B cell (primary cell): Measurements from ENCODE around the gene SIRPB2. TPM values are rescaled to one million over a fixed set of nuclear protein-coding genes. Genes with fewer than 3 reads are reported as not detected.
A peak's percentile ranks its signal among the peaks of the same experiment; 100 is the strongest.

Experiments
- ATAC-seq: fragments of 200-7000 bp; cut with Tn5 transposase; one replicate; pipeline ENCODE4 v1.10.0; 2021; ENCODE audit warnings: low read depth, mild to moderate bottlenecking, moderate number of reproducible peaks, moderate library complexity
- CTCF ChIA-PET: fragments of 350-600 bp; sonication (Branson Sonifier 250); formaldehyde crosslinking; loops from one replicate; lab custom pipeline; 2021; ENCODE audit warnings: antibody characterized with exemption, inconsistent platforms; lab: Charles Lee
- POLR2A ChIA-PET: fragments of 350-600 bp; sonication (Branson Sonifier 250); formaldehyde crosslinking; loops from one replicate; lab custom pipeline; 2021; ENCODE audit warnings: antibody characterized with exemption; lab: Charles Lee
- DNase-seq: peaks from one replicate; pipeline ENCODE4 v3.0.0; 2013
- H2AFZ ChIP-seq: 2 replicates; pipeline ENCODE4 v1.6.1; 2012; ENCODE audit warnings: mild to moderate bottlenecking, low read depth, low read length; ENCODE audit not compliant: insufficient read depth, poor library complexity, severe bottlenecking
- H3K27ac ChIP-seq, 2 donors: 1 replicate in 1 of 2; 2 replicates in 1 of 2; pipeline ENCODE4 v1.5.1; 2012 to 2013; ENCODE audit warnings: low read length in 2 of 2, mild to moderate bottlenecking in 2 of 2, moderate library complexity in 1 of 2
- H3K27me3 ChIP-seq, 4 experiments: fragments of 200-600 bp in 1 of 4; sonication (generic) in 1 of 4; replicated peaks in 1 of 4; 1 replicate in 2 of 4; 2 replicates in 2 of 4; pipeline versions ENCODE4 v1.6.1 to v1.7.0; 2013 to 2016; ENCODE audit warnings: low read length in 3 of 4, mild to moderate bottlenecking in 2 of 4, mixed read lengths in 1 of 4, moderate library complexity in 1 of 4; ENCODE audit not compliant: insufficient read depth in 4 of 4, control insufficient read depth in 3 of 4; ENCODE audit errors: control extremely low read depth in 1 of 4
- H3K36me3 ChIP-seq, 2 experiments: replicated peaks in 1 of 2; 1 replicate in 1 of 2; 2 replicates in 1 of 2; pipeline versions ENCODE4 v1.6.1 to v1.7.1; 2013; ENCODE audit warnings: low read length in 1 of 2; ENCODE audit not compliant: insufficient read depth in 2 of 2, control insufficient read depth in 1 of 2; ENCODE audit errors: control extremely low read depth in 1 of 2, extremely low read depth in 1 of 2
- H3K4me1 ChIP-seq, 2 donors: fragments of 200-600 bp in 1 of 2; sonication (generic) in 1 of 2; 1 replicate in 1 of 2; 2 replicates in 1 of 2; pipeline versions ENCODE4 v1.5.1 to v1.6.1; 2013 to 2017; ENCODE audit warnings: low read length in 2 of 2; ENCODE audit not compliant: control insufficient read depth in 2 of 2, insufficient read depth in 2 of 2
- H3K4me2 ChIP-seq: replicated peaks from 2 replicates; pipeline ENCODE3; 2012; ENCODE audit warnings: mild to moderate bottlenecking, low read depth, low read length; ENCODE audit not compliant: poor library complexity, severe bottlenecking
- H3K4me3 ChIP-seq, 5 experiments: fragments of 200-600 bp in 1 of 5; sonication (generic) in 1 of 5; 1 replicate in 3 of 5; 2 replicates in 2 of 5; pipeline versions ENCODE4 v1.5.1 to v1.7.0; 2011 to 2016; ENCODE audit warnings: low read length in 4 of 5, mild to moderate bottlenecking in 4 of 5, low read depth in 2 of 5, control low read depth in 1 of 5, moderate library complexity in 1 of 5; ENCODE audit not compliant: insufficient read depth in 1 of 5; ENCODE audit errors: control extremely low read depth in 1 of 5, extremely low read depth in 1 of 5
- H3K79me2 ChIP-seq: fragments of 200-600 bp; sonication (generic); one replicate; pipeline ENCODE4 v1.6.0; 2016; ENCODE audit warnings: low read length; ENCODE audit not compliant: control insufficient read depth, insufficient read depth
- H3K9ac ChIP-seq: fragments of 200-600 bp; sonication (generic); 2 replicates; pipeline ENCODE4 v1.6.1; 2017; ENCODE audit warnings: mild to moderate bottlenecking, low read length, moderate library complexity
- H3K9me3 ChIP-seq, 3 donors: one replicate each; pipeline versions ENCODE4 v1.6.1 to v1.7.1; 2013; ENCODE audit warnings: low read length in 2 of 3; ENCODE audit not compliant: control insufficient read depth in 2 of 3, insufficient read depth in 1 of 3; ENCODE audit errors: control extremely low read depth in 1 of 3
- H4K20me1 ChIP-seq: 2 replicates; pipeline ENCODE4 v1.6.0; 2012; ENCODE audit warnings: mild to moderate bottlenecking, low read length; ENCODE audit not compliant: insufficient read depth, control insufficient read depth, poor library complexity, severe bottlenecking
- H3K27ac Mint-ChIP-seq: one replicate; pipeline ENCODE4 v1.8.0; 2021; ENCODE audit warnings: mixed read lengths
- H3K27me3 Mint-ChIP-seq: one replicate; pipeline ENCODE4 v1.8.0; 2021; ENCODE audit warnings: mixed read lengths
- H3K4me1 Mint-ChIP-seq: one replicate; pipeline ENCODE4 v1.8.0; 2021; ENCODE audit warnings: mixed read lengths
- H3K4me3 Mint-ChIP-seq: one replicate; pipeline ENCODE4 v1.8.0; 2021; ENCODE audit warnings: mixed read lengths
- H3K9me3 Mint-ChIP-seq: one replicate; pipeline ENCODE4 v1.8.0; 2022; ENCODE audit warnings: mixed read lengths; ENCODE audit not compliant: insufficient read depth
- EZH2 ChIP-seq: IDR thresholded peaks from 2 replicates; pipeline ENCODE4 v1.6.1; 2012; ENCODE audit warnings: borderline replicate concordance, low read depth, mild to moderate bottlenecking, moderate library complexity, low read length; ENCODE audit not compliant: insufficient read depth, poor library complexity, severe bottlenecking
- WGBS: methylation state at CpG from one replicate; pipeline ENCODE4 v1.1.5; 2013; ENCODE audit warnings: missing lambda C conversion rate; ENCODE audit not compliant: insufficient coverage; 5-methylcytosine and 5-hydroxymethylcytosine counted together
- intact Hi-C: fragments of 100-400 bp; cut with micrococcal nuclease; formaldehyde crosslinking; loops from one replicate; pipeline ENCODE4 v1.10.0; 2022
- polyA plus RNA-seq: library from polyadenylated mRNA; depleted of rRNA; stranded (reverse); fragments of >200 nt; gene quantifications from 2 replicates; pipeline ENCODE4 v1.2.3, GENCODE V29; 2012
- total RNA-seq, 2 donors: library from RNA; stranded (reverse); fragments of 120-200 nt in 1 of 2; gene quantifications; 1 replicate in 1 of 2; 2 replicates in 1 of 2; pipeline versions ENCODE4 v1.2.3 to v1.2.4, GENCODE V29; 2013 to 2022
- TF ChIP-seq, protein P1 (sequence below): fragments of 200-600 bp; IDR thresholded peaks from one replicate; pipeline ENCODE4 v1.8.0; 2022; ENCODE audit warnings: antibody characterized with exemption, mild to moderate bottlenecking

SIRPB2 gene
- total and polyA plus RNA-seq, 2 donors (not counting 1 experiment from before 2014, with no cell fraction given): 0.51 TPM; not detected in 1

DNA sequence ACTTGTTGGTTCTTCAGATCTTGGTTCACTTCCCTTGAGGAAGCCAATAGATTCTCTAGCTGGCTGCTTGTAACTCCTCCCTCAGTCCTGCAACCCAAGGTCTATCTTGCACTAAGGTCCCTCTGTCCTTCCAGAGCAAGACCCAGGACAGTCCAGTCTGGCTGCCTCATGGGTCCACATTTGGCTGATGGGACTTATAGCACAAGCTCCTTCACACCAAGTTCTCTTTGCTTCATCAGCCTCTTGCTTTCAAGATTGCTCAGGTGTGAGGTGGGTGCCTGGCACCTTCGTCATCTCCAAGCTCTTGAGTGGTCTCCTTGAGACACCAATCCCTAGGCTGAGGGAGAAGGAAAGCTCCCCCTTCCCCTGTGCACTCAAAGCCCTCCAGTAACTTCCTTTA lies 52.9 kb downstream of the SIRPB2 start:
- Mint-ChIP-seq H3K4me3 (no peak overlapping the region), H3K4me1 (peaks cover 31% of the 10 kb centered on the region), H3K27me3 (no peaks in the 10 kb centered on the region), H3K27ac (no peak overlapping the region), H3K9me3 (no peaks in the 10 kb centered on the region)
- no peak overlapping the region for H2AFZ ChIP-seq
- POLR2A ChIA-PET: no interaction called here
- intact Hi-C loops: loop anchor here (5.0 kb wide), 1 partner anchor 61 kb away; no protein-coding TSS in a partner anchor
- no peak overlapping the region for H3K9ac ChIP-seq
- H3K4me1 ChIP-seq: peaks cover 20 to 23% of the 10 kb centered on the region in 2 donors
- H3K4me3 ChIP-seq: no peak overlapping the region
- CTCF ChIA-PET: interaction anchor here (0.7 to 7.2 kb wide), 24 partner anchors 10 to 330 kb away, joined by 3 to 74 read pairs (median 6); partner anchors contain the start of genes FKBP1A and NSFL1C
- H3K36me3 ChIP-seq: peaks cover 0 to 25% of the 10 kb centered on the region in 2 experiments
- WGBS: no CpG with 5 or more reads among the region's 1 CpG
- ATAC-seq (no peak), DNase-seq (no peak)
- no peaks in the 10 kb centered on the region for H4K20me1 ChIP-seq
- H3K27ac ChIP-seq: no peak overlapping the region
- TF ChIP-seq EZH2: no peak
- TF ChIP-seq, protein P1, sequence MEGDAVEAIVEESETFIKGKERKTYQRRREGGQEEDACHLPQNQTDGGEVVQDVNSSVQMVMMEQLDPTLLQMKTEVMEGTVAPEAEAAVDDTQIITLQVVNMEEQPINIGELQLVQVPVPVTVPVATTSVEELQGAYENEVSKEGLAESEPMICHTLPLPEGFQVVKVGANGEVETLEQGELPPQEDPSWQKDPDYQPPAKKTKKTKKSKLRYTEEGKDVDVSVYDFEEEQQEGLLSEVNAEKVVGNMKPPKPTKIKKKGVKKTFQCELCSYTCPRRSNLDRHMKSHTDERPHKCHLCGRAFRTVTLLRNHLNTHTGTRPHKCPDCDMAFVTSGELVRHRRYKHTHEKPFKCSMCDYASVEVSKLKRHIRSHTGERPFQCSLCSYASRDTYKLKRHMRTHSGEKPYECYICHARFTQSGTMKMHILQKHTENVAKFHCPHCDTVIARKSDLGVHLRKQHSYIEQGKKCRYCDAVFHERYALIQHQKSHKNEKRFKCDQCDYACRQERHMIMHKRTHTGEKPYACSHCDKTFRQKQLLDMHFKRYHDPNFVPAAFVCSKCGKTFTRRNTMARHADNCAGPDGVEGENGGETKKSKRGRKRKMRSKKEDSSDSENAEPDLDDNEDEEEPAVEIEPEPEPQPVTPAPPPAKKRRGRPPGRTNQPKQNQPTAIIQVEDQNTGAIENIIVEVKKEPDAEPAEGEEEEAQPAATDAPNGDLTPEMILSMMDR: no peak
- H3K4me2 ChIP-seq: no peak overlapping the region
- H3K9me3 ChIP-seq: no peaks in the 10 kb centered on the region
- H3K79me2 ChIP-seq: no peaks in the 10 kb centered on the region
- no peaks in the 10 kb centered on the region for H3K27me3 ChIP-seq

DNA sequence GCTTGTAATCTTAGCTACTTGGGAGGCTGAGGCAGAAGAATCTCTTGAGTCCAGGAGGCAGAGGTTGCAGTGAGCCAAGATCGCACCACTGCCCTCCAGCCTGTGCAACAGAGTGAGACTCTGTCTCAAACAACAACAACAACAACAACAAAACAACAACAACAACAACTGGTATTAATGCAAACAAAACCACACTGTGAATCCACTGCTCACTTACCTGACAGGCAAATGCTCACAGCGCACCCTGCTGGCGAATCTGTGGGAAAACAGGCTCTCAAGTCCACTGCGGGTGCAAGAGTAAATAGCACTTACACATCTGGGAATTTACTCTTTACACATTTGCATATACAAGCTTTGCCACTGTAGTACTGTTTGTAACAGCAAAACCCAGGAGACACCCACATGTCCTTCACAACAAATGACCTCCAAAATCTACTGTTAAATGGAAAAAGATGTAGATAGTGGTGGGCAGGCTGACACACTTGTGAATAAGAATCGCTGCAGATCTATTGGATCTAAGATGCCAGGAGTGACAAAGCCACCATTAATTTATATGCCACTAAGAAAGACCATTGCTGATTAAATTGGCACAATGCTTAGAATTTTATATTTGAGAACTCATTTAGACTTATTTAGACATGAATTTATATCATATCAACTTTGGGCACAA lies 53.9 kb downstream of the SIRPB2 start:
- POLR2A ChIA-PET: interaction anchor here (1.3 kb wide), 1 partner anchor 44 kb away, joined by 4 read pairs; the partner anchor contains the start of gene FKBP1A
- intact Hi-C loops: loop anchor here (1.0 to 5.0 kb wide), 5 partner anchors 29 to 124 kb away; partner anchors contain the start of gene NSFL1C

More for the DNA sequence above, 53.9 kb downstream of the SIRPB2 start:
- Histone ChIP-seq H3K4me2 (no peak overlapping the region), H3K9ac (no peak overlapping the region), H3K36me3 (peaks cover 0 to 17% of the 10 kb centered on the region in 2 experiments), H3K27ac (no peak overlapping the region), H3K79me2 (no peaks in the 10 kb centered on the region), H3K4me3 (no peak overlapping the region), H3K4me1 (peaks cover 20 to 23% of the 10 kb centered on the region in 2 donors), H2AFZ (no peak overlapping the region), H3K27me3 (no peaks in the 10 kb centered on the region), H3K9me3 (no peaks in the 10 kb centered on the region), H4K20me1 (no peaks in the 10 kb centered on the region)
- TF ChIP-seq, protein P1: peak; percentile 89
- no peak for TF ChIP-seq EZH2
- Mint-ChIP-seq H3K4me1 (peaks cover 35% of the 10 kb centered on the region), H3K27ac (peak overlapping the region; percentile 50), H3K27me3 (peaks cover 3% of the 10 kb centered on the region), H3K9me3 (no peaks in the 10 kb centered on the region), H3K4me3 (no peak overlapping the region)
- ATAC-seq (peak; percentile 51), DNase-seq (peak; percentile 83)
- WGBS: 24% methylated on average over 4 of the region's 5 CpGs
- CTCF ChIA-PET: interaction anchor here (0.6 to 7.2 kb wide), 34 partner anchors 8 to 329 kb away, joined by 3 to 74 read pairs (median 4); partner anchors contain the start of genes FKBP1A, NSFL1C, SDCBP2 and SNPH
